HTERT RPE-1 (cell line): ENCODE data around the gene LDB2.

ENCODE experiments used
- in situ Hi-C: fragments of 300-500 bp; cut with MboI; formaldehyde crosslinking; loops from 4 replicates; pipeline ENCODE4 v1.14.3; 2020; ENCODE audit warnings: low sequenced_read_pairs

The LDB2 gene

DNA sequence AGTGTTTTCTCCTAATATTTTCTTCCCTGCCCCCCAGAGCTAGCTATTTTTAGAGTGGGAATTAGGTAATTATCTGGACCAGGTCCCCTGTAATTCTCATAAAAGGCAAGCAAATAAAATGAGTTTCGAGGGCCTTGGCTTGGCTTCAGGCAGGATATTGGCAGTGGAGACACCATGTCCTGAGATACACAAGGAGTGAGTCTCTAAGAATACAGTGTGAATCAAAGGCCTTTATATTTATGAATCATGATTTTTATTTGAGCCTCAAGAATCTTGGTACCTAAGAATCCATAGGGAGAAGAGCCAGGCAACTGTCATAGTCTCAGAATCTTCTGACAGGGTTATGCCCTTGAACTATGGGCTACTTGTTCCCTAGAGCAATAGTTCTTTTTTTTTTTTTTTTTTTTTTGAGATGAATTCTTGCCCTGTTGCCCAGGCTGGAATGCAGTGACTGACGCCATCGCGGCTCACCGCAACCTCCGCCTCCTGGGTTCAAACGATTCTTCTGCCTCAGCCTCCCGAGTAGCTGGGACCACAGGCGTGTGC lies 205.4 kb downstream of the LDB2 start:
- in situ Hi-C loops, result no loop called here

DNA sequence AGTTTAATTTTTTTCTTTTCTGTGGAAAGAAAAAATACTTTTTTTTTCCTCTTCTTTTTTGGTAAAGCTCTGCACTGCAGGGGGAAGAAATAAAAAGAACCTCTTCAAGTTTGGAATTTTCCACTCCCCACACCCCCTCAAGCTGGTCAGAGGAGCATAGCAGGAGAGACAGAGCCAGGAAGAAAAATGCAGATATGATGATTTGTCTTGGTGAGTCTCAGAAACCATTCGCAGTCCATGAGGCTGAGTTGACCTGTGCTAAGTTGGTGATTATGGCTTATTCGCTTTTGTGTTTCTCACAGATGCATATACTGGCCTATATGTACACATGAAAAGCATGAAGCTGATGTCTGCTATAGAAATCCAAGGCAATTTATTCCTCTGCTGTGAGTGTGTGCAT lies 205.9 kb downstream of the LDB2 start:
- in situ Hi-C loops, result no loop called here

DNA sequence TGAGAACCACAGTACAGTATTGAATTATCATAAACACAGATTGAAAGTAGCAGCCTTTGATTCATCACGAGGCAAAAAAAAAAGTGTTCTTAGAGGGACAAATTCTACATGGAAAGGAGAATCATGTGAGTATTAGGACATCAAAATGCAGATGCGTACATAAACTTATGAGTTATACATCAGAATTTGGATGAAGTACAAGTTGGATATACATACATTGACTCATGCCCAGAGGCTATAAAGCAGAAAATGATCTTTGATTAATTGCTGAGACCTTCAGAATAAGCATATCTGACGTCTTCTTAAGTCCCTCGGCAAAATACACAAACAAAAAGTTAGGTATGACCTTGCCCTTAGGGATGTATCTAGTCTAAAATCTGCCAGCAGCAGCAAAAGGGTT lies 206.4 kb downstream of the LDB2 start:
- in situ Hi-C loops, result no loop called here

DNA sequence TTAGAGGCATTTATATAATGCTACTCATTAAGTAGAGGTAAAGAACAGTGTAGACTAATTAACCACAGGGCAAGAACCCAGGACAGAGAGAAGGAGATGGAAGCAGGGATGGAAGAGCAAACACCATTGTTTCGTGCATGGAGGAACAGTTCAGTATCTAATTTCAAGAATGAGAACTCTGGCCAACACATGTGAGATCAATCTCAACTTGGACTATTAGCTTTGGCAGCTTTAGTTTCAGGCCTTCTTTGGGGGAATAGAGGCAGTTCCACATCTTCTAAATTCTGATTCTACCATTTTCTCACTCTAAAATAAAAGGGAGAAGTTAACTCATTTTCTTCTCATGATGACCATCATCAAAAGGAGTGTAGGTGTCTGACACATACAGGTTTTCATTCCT lies 207.0 kb downstream of the LDB2 start:
- in situ Hi-C loops, result no loop called here

DNA sequence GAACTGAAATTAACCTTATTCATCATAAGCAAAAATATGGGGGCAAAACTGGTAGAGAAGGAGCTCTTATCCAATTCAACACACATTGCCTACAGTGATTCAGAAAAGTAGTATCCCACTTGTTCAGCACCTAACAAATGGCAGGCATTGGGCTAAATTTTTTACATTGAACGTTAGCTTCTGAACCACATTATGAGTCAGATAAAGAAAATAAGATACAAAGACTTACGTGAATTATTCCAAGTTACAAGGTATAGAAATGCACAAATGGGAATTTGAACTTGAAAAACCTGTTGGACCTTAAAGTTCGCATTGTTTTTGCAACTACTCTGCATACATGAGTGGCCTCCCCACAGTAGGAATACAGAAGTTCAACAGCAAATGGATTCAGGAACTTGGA lies 210.6 kb downstream of the LDB2 start:
- in situ Hi-C loops, result no loop called here

DNA sequence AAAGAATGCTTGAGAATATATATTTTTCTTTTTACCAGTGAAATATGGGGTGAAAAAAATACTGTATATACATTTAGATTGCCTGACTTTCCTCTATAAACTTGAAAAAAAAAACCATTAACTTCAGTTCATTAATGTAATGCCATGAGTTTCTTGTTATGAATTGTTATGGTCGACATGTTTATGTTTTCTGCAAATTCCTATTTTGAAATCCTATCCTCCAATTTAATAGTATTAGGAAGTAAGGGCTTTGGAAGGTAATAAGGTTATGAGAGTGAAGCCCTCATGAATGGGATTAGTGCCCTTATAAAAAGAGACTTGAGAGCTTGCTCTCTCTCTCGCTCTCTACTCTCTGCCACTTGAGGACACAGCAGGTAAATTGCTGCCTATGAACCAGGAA lies 211.4 kb downstream of the LDB2 start:
- in situ Hi-C loops, result no loop called here

DNA sequence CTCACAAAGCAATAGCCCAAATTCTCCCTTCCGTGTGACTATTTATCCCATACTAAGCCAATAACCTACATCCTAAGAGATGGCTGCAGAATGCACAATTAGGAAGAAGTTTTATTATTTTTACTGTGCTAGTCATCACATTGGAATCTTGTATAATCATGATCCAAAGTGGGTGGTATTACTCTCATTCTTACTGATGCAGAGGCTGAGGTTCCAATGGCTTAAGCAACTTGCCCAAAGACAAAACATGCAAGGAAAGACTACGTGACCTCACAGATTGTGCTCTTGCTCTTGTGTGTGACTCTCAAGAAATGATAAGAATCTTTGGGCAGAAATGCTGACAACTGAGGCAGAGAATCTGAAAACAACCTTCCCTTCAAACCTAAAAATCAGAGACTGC lies 212.2 kb downstream of the LDB2 start:
- in situ Hi-C loops, result no loop called here

DNA sequence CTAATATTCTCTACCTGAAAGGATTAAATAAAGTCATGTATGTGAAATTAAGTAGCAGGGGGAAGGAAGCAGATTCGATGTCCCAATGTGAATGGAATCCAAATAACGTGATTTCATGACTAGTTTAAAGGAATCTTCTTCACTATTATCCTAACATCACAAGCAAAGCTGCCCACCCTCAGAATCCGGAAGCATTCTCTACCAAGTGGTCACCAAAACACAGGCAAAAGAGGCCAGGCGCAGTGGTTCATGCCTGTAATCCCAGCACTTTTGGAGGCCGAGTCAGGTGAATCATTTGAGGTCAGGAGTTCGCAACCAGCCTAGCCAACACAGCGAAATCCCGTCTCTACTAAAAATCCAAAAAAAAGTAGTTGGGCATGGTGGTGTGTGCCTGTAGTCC lies 212.9 kb downstream of the LDB2 start:
- in situ Hi-C loops, result no loop called here

DNA sequence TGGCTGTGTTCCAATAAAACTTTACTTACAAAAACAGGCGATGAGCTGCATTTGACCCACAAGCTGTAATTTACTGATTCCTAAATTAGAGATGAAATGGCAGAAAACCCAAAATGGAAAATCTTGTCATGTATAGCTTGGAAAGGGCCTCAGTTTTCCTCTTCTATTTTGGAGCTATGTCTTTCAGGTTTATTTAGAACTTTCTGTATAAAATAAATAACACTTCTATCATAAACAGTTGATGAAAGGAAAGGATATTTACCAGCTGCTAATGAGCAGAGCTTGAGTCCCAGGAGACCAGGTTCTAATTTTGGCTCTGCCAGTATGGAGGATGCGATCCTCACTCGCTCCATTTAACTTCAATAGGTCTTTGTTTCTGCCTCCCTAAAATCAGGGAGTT lies 213.5 kb downstream of the LDB2 start:
- in situ Hi-C loops, result no loop called here

DNA sequence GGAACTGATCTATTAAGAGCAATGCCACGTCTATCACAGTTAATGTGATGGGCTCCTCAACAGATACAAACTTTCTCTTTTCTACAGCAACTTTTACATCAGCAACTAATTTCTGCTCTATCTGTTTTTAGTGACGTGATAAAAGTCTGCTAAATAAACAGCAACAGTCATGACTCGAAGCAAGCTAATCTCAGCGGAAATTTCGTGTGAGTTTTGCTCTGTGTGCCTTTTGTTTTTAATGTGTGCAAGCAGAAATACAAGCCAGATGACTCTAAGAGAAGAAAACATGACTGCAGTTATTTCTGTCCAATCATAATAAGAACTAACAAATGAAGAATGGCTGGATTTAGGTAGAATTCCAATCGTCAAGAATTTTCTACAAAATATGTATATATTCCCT lies 214.3 kb downstream of the LDB2 start:
- in situ Hi-C loops, result no loop called here

DNA sequence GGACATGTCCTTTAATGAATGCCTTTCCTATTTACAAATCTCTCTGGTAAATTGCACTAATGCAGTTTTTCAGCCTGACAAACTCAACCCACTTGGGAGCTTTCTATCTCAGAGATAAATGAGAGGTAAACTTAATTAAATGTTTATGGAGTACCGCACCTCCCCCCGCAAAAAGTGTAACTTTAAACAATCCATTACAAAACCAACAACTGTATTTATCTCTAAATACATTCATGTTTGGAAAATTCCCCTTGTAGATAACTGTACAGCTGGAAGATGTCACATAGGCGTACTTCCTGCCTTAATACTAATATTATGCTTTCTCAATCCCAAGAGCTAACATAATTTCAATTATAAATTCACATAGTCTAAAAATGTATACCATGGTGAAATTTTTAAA lies 215.5 kb downstream of the LDB2 start:
- in situ Hi-C loops, result no loop called here

DNA sequence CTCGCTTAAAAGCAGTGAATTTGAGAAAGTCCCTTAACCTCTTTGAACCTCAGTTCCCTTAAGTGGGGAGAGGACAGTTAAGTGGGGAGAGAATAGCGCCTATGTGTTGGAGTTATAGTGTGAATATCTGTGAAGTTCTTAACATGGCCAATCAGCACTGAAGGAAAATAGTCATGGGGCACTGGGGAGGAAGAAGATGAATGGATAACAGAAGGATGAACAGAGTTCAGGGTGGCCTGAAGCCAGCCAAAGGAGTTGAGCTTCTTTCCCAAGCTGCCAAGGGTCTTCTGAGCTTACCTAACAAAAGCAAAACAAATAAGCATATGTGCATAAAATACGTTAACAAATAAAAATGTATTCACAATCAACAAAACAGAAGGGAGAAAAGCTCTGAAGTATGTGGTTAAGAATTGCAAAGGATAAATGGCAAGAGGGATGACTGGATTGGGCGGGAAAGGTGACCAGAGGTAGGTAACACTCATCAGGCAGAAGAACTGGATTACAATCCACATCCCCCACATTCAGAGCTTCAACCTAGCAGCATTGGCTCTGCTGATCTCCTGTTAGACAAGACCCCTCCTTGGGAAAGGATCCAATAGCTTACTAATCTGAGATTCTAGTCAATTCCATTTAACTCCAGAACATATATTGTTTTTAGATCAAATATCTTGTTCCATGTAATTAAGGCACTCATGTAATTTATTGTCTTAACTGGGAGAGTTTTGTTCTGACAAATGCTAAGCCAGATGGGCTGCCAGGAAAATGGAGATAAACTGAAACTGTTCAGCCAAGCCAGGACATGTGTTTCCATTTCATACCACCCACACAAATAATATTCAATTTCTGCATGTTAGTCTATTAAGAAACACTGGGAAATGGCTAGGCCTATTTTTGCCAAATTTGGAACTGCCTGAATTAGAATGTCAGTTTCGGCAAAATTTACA lies 221.2 kb downstream of the LDB2 start:
- in situ Hi-C loops, result no loop called here

DNA sequence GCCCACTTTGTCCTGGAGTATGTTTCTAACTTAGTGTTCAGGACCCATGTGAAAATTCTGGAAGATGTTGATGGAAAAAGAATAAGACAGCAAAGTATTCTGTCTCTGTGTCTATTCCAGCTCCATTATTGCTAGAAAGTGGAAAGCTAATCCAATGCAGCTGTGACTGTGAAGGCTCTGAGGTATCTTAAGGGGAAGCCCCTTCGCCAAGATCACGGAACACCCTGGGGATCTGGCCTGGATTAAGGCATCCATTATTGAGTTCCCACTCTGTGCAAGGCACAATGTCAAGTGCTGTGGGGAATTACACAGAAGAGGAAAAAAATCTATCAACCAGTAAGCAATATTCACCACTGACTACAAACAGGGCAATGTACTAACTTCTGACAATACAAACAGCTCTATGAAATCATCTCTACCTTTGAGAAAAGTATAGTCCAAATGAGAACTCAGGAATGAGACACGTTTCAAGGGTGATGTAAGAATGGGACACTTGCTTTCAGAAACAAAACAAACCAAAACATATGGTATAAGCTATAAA lies 222.1 kb downstream of the LDB2 start:
- in situ Hi-C loops, result no loop called here

DNA sequence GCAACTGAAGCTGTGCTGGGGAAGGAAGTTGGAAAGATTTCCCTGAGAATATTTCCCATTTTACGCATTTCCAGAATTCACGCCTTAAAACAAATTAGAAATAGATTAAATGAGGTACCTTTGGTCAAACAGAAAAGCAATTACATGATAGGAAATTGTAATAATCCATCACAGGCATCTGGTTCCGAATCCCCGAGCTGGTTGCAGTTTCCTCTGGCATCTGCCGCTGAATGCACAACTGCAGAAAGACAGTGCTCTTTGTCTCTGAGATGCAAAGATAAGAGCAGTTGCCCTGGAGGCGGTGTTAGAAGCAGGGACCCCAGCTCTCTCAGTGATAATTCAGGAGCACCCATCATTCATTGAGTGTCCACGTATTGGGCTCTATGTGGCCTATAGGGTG lies 224.4 kb downstream of the LDB2 start:
- in situ Hi-C loops, result no loop called here

DNA sequence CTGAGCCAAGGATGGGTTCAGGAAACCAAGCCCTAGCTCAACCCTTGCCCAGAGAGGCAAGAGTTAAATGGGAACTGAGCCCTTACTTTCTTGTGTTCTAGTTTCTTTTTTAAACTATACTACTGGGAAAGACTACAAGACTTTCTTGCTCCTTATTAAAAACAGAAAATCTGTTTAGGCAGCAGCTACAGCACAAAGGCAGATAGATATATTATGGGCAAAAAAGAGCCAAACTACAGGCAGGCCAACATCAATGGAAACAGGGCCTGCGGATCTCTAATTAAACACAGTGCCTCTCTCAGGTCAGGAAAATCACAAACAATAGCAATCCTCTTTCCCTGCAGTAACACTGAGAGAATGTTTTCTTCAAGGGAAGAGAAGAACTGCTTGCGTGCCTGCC lies 226.0 kb downstream of the LDB2 start:
- in situ Hi-C loops, result no loop called here

DNA sequence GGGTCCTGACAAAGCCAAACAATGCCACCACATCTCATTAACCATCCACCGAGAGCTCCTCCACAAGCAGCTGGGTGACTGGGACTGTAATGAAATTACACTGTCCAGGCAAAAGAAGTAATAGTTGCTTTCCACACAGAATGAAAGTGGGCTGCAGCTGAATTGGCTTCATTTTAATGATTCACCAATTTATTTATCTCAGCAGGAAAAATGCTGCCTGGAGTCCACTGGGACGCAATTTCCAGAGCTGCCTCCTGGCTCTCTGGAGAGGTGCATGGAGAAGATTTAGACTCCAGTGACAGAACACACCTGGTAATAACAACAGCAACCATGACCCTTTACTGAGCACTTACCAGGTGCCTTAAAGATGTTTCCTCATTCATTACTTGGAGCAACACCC lies 226.7 kb downstream of the LDB2 start:
- in situ Hi-C loops, result no loop called here

DNA sequence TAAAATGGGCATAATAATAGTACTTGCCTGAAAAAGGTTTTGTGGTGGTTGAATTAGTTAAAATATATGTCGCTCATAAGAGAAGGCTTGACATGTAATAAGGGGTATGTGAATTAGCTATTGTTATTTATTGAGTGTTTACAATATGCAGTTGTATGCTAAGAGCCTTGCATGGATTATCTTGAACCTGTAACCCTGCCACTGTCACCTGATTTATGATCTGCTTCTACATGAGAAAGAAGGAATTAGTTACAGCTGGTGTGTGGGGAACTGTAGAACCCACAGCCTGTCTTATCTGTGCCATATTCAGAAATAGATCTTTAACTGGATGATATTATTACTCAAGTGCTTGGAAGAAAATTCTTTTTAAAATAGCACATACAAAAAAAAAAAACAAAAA lies 227.7 kb downstream of the LDB2 start:
- in situ Hi-C loops, result no loop called here

DNA sequence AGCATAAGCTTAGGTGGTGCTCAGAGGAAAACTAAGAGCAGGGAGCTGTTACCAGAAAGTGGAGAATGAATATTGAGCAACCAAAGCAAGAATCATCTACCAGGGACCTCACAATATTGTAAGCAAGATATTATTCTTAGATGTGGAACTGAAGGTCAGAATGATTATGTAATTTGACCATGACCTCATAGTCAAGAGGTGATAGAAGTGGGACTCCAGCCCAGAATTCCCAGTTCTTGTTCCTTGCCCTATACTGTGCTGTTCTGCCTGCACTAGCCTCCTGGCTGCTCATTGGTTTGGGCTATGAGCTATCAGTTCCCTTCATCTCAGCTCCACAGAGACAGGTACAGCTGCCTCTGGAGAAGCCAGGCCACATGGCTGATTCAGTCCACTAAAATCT lies 229.4 kb downstream of the LDB2 start:
- in situ Hi-C loops, result no loop called here

DNA sequence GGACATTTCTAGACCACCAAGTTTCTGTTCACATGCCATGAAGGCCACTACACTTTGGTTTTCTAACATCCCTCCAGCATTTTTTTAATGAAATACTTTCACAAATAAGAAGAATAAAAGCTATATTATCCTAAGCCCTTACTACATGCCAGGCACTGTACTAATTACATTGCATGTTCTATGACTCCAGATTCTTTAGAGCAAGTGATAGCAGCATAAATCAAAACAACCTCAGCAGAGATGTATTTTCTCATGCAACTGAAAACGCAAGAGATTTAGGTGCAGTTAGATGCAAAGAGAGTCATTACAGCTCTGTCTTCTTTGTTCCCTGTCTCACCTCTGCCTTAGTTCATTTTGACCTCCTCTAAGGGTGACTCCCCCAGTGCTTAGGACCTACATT lies 230.0 kb downstream of the LDB2 start:
- in situ Hi-C loops, result no loop called here

DNA sequence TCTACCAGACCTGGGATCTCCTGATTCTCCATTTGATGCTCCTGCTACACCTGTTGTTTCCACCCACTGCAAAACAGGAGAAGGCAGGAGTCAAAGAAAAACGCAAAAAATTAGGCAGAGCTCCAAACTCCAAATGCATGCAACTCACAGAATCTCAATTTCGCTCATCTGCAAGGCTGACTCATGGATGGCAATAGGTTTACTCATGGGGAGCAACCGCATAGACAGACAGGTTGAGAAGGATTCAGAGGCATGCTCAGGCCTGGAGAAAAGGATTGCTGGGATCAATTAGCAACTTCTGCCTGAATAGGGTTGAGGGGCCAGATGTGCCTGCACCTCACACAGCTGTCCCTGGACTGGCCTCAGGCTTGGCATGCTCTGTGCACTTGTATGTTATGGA lies 231.0 kb downstream of the LDB2 start:
- in situ Hi-C loops, result no loop called here

DNA sequence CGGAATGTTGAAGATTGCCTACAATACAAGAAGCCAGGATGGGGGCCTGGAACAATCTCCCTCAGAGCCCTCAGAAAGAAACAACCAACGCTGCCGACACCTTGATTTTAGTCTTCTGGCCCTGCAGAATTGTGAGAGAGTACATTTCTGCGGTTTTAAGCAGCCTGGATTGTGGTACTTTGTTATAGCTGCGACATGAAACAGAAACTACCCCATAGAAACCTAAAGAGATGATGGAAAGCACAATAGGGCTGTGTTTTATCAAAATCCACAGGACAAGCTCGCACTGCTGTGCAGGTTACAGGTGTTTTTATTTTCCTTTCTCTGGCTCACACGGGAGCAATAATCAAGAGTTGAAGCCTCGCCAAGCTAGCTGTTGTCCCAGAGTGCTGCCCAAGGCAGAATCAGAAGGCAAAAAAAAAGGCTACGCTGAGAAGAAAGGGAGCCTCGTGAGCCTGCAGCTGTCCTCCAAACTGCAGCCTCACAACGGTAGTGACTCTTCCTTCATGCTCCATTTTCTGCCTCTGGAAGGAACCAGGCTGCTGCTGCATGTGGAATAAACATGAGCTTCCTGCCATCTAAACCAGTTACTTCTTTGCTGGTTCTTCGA lies 232.4 kb downstream of the LDB2 start:
- in situ Hi-C loops, result no loop called here

DNA sequence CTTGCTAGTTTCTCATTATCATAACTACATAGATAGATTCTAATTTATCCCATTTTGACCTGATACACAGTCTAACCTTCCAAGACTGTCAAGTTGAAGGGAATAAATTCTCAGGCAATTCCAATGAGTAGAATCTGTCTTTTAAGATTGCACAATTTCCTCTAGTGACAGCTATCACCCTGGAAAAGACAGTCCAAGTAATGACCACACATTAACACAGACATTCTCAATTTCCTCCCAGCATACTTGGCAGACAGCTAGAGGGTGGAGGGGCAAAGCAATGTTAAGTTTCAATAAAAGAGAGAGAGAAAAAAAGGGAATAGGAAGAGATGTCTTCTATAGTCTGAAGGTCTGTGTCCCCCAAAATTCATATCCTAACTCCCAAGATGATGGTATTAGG lies 234.7 kb downstream of the LDB2 start:
- in situ Hi-C loops, result no loop called here
